HG03432 (cell line): ENCODE results near the gene ZNF407.
"Not testable (repeated sequence)": the region's sequence is repeated elsewhere in the genome, so short reads cannot be mapped to it uniquely, and the experiment has no call there.

Experiments used
- ATAC-seq: cut with Tn5 transposase; IDR thresholded peaks from one replicate; pipeline ENCODE4 v1.9.1; 2021; ENCODE audit warnings: mild to moderate bottlenecking, moderate library complexity; ENCODE audit not compliant: unreplicated experiment

The ZNF407 gene, protein sequence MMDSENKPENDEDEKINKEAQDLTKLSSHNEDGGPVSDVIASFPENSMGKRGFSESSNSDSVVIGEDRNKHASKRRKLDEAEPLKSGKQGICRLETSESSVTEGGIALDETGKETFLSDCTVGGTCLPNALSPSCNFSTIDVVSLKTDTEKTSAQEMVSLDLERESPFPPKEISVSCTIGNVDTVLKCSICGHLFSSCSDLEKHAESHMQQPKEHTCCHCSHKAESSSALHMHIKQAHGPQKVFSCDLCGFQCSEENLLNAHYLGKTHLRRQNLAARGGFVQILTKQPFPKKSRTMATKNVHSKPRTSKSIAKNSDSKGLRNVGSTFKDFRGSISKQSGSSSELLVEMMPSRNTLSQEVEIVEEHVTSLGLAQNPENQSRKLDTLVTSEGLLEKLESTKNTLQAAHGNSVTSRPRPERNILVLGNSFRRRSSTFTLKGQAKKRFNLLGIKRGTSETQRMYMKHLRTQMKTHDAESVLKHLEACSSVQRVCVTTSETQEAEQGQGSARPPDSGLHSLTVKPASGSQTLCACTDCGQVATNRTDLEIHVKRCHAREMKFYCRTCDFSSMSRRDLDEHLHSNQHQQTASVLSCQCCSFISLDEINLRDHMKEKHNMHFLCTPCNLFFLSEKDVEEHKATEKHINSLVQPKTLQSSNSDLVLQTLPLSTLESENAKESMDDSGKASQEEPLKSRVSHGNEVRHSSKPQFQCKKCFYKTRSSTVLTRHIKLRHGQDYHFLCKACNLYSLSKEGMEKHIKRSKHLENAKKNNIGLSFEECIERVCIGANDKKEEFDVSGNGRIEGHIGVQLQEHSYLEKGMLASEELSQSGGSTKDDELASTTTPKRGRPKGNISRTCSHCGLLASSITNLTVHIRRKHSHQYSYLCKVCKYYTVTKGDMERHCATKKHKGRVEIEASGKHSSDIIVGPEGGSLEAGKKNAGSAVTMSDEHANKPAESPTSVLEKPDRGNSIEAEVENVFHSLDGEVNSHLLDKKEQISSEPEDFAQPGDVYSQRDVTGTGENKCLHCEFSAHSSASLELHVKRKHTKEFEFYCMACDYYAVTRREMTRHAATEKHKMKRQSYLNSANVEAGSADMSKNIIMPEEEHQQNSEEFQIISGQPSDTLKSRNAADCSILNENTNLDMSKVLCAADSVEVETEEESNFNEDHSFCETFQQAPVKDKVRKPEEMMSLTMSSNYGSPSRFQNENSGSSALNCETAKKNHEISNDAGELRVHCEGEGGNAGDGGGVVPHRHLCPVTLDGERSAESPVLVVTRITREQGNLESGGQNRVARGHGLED (N-terminal part only)

DNA sequence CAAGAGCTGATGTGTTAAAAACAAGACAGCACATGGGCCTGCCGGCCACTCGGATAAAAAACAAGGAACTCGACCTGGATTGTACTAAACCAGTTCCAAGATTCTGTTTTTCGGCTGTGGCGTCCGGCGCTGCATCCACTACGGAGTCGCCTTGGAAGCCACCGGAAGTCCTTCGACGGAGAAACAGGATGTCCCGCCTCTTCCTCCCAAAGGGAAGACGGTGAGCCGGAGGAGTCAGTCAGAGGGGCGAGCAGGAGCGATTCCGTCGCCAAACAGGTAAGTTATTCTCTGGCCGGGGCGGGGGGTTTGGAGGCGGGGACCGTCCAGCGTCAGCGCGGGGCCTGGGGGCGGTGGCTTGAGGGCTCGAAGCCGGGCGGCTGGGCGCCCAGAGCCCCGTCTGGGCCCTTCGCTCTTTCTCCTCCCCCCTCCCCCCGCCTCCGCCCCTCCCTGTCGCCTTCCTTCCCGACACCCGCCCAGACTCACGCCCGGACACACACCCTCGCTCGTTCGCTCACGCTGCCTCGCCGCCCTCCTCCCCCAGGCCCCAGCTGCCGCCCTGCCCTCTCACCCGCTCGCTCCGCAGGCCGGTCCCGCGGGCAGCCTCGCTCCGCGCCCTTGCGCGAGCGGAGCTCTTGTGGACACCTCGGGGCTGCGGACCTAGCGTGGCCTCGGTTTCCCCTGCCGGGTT is at the start of gene ZNF407:
TSS of gene ZNF407 (plus strand) at position 209 of the 688 bp plus-strand sequence. CDS start 33,150 bp downstream, outside the sequence.
- ATAC-seq = peak; percentile 82

DNA sequence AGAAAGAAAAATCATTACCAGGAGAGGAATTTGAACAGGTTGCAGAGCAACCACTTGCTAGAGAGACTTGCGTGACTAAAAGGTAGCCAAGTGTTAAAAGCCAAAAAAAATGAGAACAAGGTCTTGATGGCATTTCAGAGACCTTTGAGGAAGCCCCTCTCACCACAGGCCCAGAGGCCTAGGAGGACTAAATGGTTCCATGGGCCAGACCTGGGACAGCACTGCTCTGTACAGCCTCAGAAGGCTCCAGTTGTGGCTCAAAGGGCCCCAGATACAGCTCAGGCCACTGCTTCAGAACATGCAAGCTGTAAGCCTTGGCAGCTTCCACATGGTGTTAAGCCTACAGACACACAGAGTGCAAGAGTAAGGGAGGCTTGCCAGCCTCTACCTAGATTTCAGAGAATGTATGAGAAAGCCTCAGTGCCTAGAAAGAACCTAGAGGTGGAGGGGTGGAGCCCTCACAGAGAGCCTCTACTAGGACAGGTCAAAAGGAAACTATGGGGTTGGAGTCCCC is 48.0 kb upstream of the ZNF407 start:
- ATAC-seq = no peak

DNA sequence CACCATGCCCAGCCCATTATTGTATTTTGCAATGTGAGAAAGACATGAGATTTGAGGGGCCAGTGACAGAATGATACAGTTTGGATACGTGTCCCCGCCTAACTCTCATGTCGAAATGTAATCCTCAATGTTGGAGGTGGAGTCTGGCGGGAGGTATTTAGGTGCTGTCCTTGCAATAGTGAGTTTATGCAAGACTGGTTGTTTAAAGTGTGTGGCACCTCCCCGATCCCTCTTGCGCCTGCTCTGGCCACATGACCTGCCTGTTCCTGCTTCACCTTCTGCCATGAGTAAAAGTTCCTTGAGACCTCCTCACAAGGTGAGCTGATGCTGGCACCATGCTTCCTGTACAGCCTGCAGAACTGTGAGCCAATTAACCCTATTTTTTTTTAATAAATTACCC is 46.8 kb upstream of the ZNF407 start:
- ATAC-seq = no peak

DNA sequence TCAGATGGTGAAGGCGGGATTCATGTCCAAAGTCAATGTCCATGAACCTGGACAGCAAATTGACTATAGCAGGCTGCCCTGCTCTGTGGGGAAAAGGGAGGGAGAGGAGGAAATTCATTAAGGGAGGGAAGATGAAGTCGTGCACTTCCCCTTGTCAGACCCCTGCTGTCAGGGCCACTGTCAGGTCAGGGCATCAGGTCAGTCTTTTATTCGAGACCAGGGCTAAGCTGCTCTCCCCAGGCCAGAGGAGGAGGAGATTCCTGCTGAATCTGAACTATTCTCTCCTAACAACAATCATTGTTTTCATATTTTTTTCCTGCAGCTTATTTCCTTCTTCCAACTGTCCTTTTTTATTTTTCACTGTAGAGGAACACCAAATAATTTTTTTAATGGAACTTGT is 46.2 kb upstream of the ZNF407 start:
- ATAC-seq = no peak

DNA sequence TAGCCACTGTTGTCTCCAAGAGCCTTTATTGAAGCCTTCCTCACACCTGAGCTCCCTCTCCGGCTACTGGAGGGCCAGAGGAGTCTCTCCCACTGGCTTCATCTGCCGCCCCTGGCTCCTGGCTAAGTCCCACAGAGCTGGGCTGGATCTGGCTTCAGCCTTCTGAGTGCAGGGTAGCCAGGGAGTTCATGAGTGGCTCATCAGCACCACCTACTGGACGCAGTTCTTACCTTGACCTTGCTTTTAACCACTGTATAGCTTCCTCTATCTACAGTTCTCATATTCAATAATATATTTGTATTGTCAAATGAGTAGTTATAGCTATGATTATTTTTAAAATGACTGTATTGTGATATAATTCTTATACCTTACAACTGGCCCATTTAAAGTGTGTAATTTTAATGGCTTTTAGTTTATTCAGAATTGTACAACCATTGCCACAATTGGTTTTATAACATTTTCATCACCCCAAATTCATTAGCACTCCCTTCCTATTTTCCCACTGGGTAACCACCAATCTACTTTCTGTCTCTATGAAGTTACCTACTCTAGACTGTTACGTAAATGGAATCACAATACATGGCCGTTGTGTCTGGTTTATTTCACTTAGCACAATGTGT is 45.6 kb upstream of the ZNF407 start:
- peak; percentile 99 for ATAC-seq

DNA sequence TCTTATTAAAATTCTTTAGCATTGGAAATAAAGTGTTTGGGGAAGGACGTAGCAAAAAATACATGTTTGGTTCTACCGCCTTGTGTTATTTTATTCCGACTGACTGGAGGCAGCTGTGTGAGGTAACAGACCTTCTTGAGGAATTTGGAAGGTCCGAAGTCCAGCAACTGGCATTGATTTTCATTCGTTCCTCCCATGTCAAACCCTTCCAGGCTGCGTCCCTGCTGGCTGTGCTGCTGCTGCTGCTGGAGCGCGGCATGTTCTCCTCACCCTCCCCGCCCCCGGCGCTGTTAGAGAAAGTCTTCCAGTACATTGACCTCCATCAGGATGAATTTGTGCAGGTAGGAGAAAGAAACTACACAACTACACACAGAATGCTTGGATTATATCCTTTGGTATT is 41.5 kb upstream of the ZNF407 start:
- no peak for ATAC-seq

DNA sequence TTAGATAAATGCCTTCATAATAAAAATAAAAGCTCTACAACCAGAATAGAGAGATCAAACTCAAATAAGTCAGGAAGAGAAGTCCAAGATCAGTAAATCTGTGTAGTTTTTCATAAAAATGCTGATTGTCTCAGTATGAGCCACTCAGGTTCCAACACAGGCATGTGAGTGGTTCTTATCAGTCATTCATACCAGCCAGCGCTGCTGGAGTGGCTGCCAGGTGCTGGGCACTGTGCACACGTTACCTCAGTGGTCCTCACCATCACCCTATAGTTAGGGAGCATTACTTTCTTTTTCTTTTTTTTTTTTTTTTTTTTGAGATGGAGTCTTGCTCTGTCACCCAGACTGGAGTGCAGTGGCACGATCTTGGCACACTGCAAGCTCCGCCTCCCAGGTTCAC is 39.6 kb upstream of the ZNF407 start:
- ATAC-seq = no peak

DNA sequence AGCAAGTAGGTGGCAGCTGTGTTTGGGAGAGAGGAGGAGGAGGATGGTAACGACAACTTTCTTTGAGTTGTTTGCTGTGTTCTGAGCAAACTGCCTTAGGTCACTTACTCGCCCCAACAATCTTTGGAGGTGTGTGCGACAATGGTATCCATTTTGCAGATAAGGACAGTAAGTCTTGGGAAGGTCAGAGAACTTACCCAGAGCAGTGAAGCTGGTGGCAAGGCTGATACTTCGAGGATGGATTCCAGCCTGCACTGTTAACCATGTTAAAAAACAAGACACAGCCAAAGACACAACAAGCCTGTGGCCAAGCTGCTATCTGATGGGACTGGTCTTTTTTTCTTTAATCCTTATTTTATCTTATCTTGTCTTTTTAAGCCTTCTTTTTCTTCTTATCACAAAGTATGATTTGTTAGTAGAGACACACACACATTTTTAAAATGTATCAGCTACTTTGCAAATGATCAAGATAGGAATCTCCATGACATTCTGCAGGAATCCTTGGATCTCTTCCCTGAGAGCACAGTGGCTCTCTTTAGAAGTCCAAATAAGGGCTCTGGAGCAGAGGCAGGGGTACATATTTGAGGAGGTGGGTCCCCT is 35.4 kb upstream of the ZNF407 start:
- no peak for ATAC-seq

DNA sequence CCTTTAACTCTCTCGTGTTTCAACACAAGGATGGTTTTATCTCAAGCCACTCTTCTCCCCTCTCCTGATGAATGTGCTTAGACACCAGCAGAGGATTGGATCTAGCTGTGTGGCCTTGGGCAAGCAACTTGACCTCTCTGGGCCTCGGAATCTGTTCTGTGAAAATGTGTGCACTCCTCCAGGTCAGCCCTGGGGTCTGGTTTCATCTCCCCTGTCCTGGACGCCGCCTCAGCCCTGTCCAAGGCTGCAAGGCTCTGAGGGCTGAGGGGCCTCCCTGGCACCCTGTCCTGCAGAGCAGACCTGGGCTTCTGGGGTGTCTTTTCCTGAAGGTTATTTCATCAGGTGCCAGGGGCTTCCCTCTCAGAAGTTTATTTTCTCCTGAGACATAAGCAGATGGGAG is 34.9 kb upstream of the ZNF407 start:
- no peak for ATAC-seq

DNA sequence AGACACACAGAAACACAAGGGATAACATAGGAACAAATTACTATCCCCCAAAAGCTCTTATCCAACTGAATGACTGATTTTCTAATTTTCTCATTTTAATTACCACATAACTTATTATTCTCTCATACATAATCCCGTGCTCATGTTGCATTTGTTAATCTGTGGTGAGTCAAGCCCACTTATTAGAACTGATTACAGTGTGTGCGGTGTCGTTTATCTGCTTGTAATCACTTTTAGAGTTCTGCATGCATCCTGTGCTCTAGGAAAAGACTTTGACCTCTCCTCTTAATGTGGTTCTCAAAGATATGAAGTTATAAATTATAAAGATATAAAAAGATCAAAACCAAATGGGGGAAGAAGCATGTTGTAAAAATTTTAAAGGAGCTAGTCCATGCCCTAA is 33.7 kb upstream of the ZNF407 start:
- no peak for ATAC-seq

DNA sequence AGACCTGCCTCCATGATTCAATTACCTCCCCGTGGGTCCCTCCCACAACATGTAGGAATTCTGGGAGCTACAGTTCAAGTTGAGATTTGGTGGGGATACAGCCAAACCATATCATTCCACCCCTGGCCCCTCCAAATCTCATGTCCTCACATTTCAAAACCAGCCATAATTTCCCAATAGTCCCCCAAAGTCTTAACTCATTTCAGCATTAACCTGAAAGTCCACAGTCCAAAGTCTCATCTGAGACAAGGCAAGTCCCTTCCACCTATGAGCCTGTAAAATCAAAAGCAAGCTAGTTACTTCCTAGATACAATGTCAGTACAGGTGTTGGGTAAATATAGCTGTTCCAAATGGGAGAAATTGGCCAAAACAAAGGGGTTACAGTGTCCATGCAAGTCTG is 32.5 kb upstream of the ZNF407 start:
- ATAC-seq = not testable (repeated sequence)

DNA sequence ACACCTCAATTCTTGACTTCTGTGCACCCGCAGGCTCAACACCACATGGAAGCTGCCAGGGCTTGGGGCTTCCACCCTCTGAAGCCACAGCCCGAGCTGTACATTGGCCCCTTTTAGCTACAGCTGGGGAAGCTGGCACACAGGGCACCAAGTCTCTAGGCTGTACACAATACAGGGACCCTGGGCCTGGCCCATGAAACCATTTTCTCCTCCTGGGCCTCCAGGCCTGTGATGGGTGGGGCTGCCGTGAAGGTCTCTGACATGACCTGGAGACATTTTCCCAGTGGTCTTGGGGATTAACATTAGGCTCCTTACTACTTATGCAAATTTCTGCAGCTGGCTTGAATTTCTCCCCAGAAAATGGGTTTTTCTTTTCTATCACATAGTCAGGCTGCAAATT is 31.7 kb upstream of the ZNF407 start:
- not testable (repeated sequence) for ATAC-seq

DNA sequence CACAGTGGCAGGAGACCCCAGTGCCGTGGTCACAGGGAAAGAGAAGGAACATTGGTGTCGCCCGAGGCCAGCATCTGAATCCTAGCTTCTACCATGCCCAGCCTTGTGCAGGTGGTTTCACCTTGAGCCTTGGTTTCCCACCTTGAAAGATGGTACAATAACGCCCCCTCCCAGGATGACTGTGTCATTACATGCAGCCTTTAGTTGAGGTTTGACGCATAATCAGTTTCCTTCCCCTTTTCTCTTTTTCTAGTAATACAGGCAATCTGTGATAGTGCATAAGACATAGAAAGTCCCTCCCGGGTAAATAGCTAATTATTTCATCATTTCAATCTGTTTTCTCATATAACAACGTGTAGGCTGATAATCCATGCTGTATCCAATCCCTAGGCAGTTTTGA is 29.8 kb upstream of the ZNF407 start:
- no peak for ATAC-seq

DNA sequence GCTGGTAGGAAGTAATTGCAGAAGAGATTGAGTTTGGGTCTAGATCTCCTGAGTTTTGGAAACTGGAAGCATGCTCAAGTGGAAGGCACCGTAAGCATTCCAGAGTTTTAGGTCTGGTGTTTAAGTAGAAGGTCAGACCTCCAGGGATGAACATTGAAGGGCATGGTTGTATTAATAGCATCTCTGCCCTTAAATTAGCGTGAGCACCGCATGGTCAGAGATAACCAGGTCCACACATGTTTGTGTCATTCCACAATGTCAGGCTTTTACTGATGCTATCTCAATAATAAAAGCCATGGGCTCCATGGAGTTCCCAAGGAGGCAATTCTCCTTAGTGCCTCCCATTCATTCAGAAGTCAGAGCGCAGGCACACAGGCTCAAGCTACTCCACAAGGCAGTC is 28.3 kb upstream of the ZNF407 start:
- no peak for ATAC-seq

DNA sequence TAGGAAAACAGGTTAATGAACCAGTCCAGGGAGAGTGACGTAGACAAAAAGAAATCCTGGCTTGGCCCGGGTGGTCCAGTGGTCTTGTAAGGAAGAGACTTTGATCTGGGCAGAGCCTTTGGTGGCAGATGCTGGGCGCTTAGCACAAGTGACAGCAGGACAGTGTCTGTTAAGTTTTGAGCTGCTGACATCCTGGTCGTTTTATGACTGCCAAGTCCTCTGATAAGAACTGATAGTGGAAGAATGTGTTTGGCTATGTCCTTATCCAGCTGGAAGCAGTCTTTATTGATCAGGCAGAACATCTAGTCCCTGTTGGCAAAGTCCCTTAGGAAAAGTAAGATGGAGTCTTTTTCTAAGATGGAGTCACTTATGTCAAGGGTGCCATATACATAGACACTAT is 27.4 kb upstream of the ZNF407 start:
- no peak for ATAC-seq

DNA sequence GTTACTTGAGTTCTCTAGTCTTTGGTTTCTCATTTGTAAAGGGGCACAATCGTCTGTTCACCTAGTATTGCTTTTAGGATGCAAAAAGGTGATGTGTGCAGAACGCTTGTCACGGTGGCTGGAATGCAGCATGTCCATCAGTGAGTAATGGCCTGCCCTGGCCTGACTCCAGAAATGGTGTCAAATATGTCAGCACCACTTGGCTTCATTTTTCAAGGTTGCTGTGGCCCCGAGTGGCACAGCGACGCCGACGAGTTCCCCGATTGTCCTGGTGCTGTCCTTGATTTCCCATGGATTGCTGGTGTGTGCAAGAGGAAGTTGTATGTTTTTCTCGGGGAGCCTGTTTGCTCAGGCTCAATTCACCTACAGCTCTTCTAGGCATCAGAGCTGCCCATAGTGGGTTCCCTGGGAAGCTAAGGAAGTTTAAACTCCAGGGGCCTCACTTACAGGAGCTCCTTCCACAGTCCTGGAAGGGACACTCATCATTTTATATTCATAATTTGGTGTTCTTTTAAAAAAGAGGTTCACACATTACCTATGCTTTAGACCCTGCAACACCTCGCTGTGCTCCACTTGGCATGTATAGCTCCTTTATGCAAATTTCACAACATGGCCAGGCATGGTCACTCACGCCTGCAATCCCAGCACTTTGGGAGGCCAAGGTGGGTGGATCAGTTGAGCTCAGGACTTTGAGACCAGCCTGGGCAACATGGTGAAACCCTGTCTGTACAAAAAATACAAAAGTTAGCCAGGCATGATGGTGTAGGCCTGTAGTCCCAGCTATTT is 25.6 kb upstream of the ZNF407 start:
- ATAC-seq = no peak

DNA sequence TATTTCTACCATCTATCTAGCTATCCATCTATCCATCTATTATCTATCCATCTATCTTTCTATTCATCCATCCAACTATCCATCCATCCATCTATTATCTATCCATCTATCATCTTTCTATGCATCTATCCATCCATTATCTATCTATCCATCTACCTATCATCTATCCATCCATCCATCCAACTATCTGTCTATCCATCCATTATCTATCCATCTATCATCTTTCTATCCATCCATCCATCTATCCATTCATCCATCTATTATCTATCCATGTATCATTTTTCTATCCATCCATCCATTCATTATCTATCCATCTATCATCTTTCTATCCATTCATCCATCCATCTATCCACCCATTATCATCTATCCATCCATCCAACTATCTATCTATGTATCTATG is 24.6 kb upstream of the ZNF407 start:
- no peak for ATAC-seq

DNA sequence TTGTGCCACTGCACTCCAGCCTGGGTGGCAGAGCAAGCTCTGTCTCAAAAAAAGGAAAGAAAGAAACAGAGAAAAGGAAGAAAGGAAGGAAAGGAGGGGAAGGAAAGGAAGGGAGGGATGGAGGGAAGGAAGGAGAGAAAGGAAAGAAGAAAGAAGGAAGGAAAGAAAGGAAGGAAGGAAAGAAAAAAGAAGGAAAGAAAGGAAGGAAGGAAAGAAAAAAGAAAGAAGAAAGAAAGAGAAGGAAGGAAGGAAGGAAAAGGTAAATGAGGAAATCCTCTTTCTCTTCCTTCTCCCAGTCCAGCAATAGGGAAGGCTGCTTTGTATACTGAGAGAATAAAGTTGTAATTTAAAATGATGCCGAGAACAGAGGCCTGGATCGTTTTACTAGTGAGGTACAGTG is 22.8 kb upstream of the ZNF407 start:
- ATAC-seq = no peak

DNA sequence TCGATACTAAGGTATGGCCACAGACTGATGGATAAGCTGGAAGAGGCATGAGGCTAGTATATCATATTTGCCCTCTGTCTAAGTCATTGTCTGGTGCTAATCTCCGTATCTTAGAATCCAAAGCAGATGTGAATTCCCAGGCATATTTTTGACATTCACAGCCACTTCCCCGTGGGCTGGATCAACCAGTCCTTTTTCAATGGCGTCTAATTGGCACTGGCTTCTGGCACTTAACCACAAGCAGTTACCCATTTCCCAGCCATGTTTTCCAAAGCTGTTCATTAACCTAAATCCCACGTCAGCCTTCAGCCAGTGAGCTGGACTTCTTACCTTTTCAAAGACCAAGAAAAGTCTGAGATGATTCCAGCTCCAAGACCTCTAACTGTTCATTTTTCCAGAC is 20.7 kb upstream of the ZNF407 start:
- ATAC-seq = no peak
